Omental fat pad (tissue), 4 donors: ENCODE data around the gene BMP2K. TPM values are rescaled to one million over a fixed set of nuclear protein-coding genes. Genes with fewer than 3 reads are reported as not detected.

ENCODE experiments used
- ATAC-seq: fragments of 150-250 bp; one replicate; pipeline ENCODE4 v1.9.1; 2016; ENCODE audit warnings: mild to moderate bottlenecking, moderate library complexity; ENCODE audit not compliant: low FRiP score
- DNase-seq: peaks from one replicate; pipeline ENCODE4 v3.0.0-alpha.2; 2019; ENCODE audit warnings: low spot score
- CTCF ChIP-seq, 3 donors: fragments of 450-650 bp; IDR thresholded peaks; one replicate each; pipeline ENCODE4 v1.5.1; 2016 to 2017; ENCODE audit warnings: antibody characterized with exemption in 3 of 3, mild to moderate bottlenecking in 3 of 3, moderate library complexity in 2 of 3
- total RNA-seq, 4 donors: library from RNA; depleted of rRNA; stranded (reverse); fragments of >200 nt; gene quantifications; one replicate each; pipeline ENCODE4 v1.1.0, GENCODE V29; 2016

BMP2K gene
- total RNA-seq, 4 donors from 2014 or later, result 33.2 to 64.1 (median 43.7) TPM

GRCh38 chr4:78876568-78877320 is 100.6 kb downstream of the BMP2K start:
- ATAC-seq (no peak), DNase-seq (no peak)
- no peak for TF ChIP-seq CTCF (IDR thresholded peaks at IDR 0.05)

- no peak for TF ChIP-seq CTCF (IDR thresholded peaks at IDR 0.05)
- DNase-seq (no peak), ATAC-seq (no peak)
Observed at GRCh38 chr4:78878031-78878430, 101.9 kb downstream of the BMP2K start.

GRCh38 chr4:78880874-78881492 is 104.8 kb downstream of the BMP2K start:
- DNase-seq (no peak), ATAC-seq (no peak)
- TF ChIP-seq CTCF (IDR thresholded peaks at IDR 0.05), result no peak

- ATAC-seq (no peak), DNase-seq (no peak)
- TF ChIP-seq CTCF (IDR thresholded peaks at IDR 0.05), result no peak
Observed at GRCh38 chr4:78885598-78885997, 109.4 kb downstream of the BMP2K start.

GRCh38 chr4:78889955-78890354 is 113.8 kb downstream of the BMP2K start:
- DNase-seq (no peak), ATAC-seq (no peak)
- no peak for TF ChIP-seq CTCF (IDR thresholded peaks at IDR 0.05)

GRCh38 chr4:78899302-78899701 is 123.2 kb downstream of the BMP2K start:
- TF ChIP-seq CTCF (IDR thresholded peaks at IDR 0.05), result no peak
- DNase-seq (no peak), ATAC-seq (no peak)

- no peak for TF ChIP-seq CTCF (IDR thresholded peaks at IDR 0.05)
- DNase-seq (no peak), ATAC-seq (no peak)
Observed at GRCh38 chr4:78901882-78902281, 125.7 kb downstream of the BMP2K start.
